Psoas muscle (tissue), 8 donors: ENCODE results near the gene DCC. TPM values are rescaled to one million over a fixed set of nuclear protein-coding genes. Genes with fewer than 3 reads are reported as not detected.

Experiments
- ATAC-seq, 4 donors: fragments of 200-7000 bp; cut with Tn5 transposase; one replicate each; pipeline ENCODE4 v1.9.1; 2020; ENCODE audit warnings: moderate library complexity in 3 of 4, mild to moderate bottlenecking in 2 of 4
- DNase-seq, 2 donors: peaks; one replicate each; pipeline ENCODE4 v3.0.0-alpha.2; 2020
- H3K27ac ChIP-seq: fragments of 200-600 bp; one replicate; pipeline ENCODE4 v1.8.0; 2022
- H3K27me3 ChIP-seq, 3 donors: fragments of 200-600 bp in 1 of 3; one replicate each; pipeline versions ENCODE4 v1.6.1 to v1.8.0; 2013 to 2022; ENCODE audit warnings: low read length in 2 of 3, mild to moderate bottlenecking in 2 of 3, moderate library complexity in 1 of 3; ENCODE audit not compliant: insufficient read depth in 3 of 3
- H3K36me3 ChIP-seq, 2 donors: fragments of 200-600 bp in 1 of 2; one replicate each; pipeline versions ENCODE4 v1.6.1 to v1.8.0; 2013 to 2022; ENCODE audit warnings: low read depth in 1 of 2, mild to moderate bottlenecking in 1 of 2, moderate library complexity in 1 of 2; ENCODE audit not compliant: insufficient read depth in 1 of 2
- H3K4me1 ChIP-seq: fragments of 200-600 bp; one replicate; pipeline ENCODE4 v1.8.0; 2022
- H3K4me3 ChIP-seq: fragments of 200-600 bp; one replicate; pipeline ENCODE4 v1.8.0; 2022; ENCODE audit warnings: mild to moderate bottlenecking
- H3K9me3 ChIP-seq: fragments of 200-600 bp; one replicate; pipeline ENCODE4 v1.8.0; 2022
- CTCF ChIP-seq: fragments of 200-600 bp; IDR thresholded peaks from one replicate; pipeline ENCODE4 v1.8.0; 2022; ENCODE audit warnings: antibody characterized with exemption
- WGBS, 3 donors: extraction: QIAGEN DNeasy Blood & Tissue Kit; methylation state at CpG; one replicate each; pipeline versions ENCODE4 v1.1.6 to v1.1.7; 2013; 5-methylcytosine and 5-hydroxymethylcytosine counted together
- intact Hi-C, 2 donors: fragments of 100-400 bp; cut with DNase I; formaldehyde crosslinking; loops; one replicate each; pipeline versions ENCODE4 v1.11.0 to v1.14.2; 2022
- polyA plus RNA-seq, 3 donors: library from polyadenylated mRNA; stranded (reverse); fragments of 200-250 nt; gene quantifications; one replicate each; pipeline ENCODE4 v1.2.3, GENCODE V29; 2013
- total RNA-seq, 4 donors: library from RNA; stranded (reverse); fragmentation: NEBNext Ultra II Directional in 2 of 4; extraction: Animal tissue kit (Norgen Biotek cat#: 25700) in 2 of 4; gene quantifications; one replicate each; pipeline versions ENCODE4 v1.2.1 to v1.2.4, GENCODE V29; 2021 to 2023
- donor health status: healthy with polysubstance abuse.
- donor health status: DM: no; HTN: no; CAD: no; lungs with moderate emphysema.
- donor health status: Bipolar disorder and iron deficiency.
- donor health status: healthy.
- donor health status: DM: yes; HTN: yes; CAD: no.
- donor health status: DM: no; HTN: no; CAD: no.
- donor health status: DM: no; HTN: no; CAD: no.
- donor health status: DM: yes; HTN: yes; CAD: no.

DCC gene
- total and polyA plus RNA-seq, 7 donors: 0.01 to 0.02 TPM; not detected in 5

GRCh38 chr18:52598921-52599320, 258.9 kb downstream of the DCC start:
- intact Hi-C loops: no loop called here
- no peak overlapping the region for H3K27ac ChIP-seq
- no peaks in the 10 kb centered on the region for H3K27me3 ChIP-seq
- no peak for TF ChIP-seq CTCF
- H3K36me3 ChIP-seq: no peaks in the 10 kb centered on the region
- H3K9me3 ChIP-seq: no peaks in the 10 kb centered on the region
- H3K4me1 ChIP-seq: no peaks in the 10 kb centered on the region
- WGBS, 3 donors: 41 to 53% (median 46%) methylated on average over 2 of the region's 2 CpGs
- no peak for DNase-seq
- H3K4me3 ChIP-seq: no peak overlapping the region
- no peak for ATAC-seq

- 81 to 87% (median 82%) methylated on average over 1 of the region's 1 CpG for WGBS, 3 donors
- no peak for DNase-seq
- no peaks in the 10 kb centered on the region for H3K9me3 ChIP-seq
- H3K4me3 ChIP-seq: no peak overlapping the region
- no peaks in the 10 kb centered on the region for H3K4me1 ChIP-seq
- H3K27ac ChIP-seq: no peak overlapping the region
- H3K36me3 ChIP-seq: no peaks in the 10 kb centered on the region
- ATAC-seq: no peak
- intact Hi-C loops: no loop called here
- no peaks in the 10 kb centered on the region for H3K27me3 ChIP-seq
- TF ChIP-seq CTCF: no peak
Observed at GRCh38 chr18:52602820-52603219, 262.8 kb downstream of the DCC start.

- ATAC-seq: no peak
- intact Hi-C loops: no loop called here
- no peaks in the 10 kb centered on the region for H3K36me3 ChIP-seq
- no peak for DNase-seq
- no peaks in the 10 kb centered on the region for H3K4me1 ChIP-seq
- H3K4me3 ChIP-seq: no peak overlapping the region
- TF ChIP-seq CTCF: no peak
- H3K27ac ChIP-seq: no peak overlapping the region
- no peaks in the 10 kb centered on the region for H3K27me3 ChIP-seq
- H3K9me3 ChIP-seq: no peaks in the 10 kb centered on the region
- WGBS, 3 donors: 78 to 84% (median 78%) methylated on average over 3 of the region's 3 CpGs
Observed at GRCh38 chr18:52605345-52605744, 265.3 kb downstream of the DCC start.

GRCh38 chr18:52607985-52608384, 268.0 kb downstream of the DCC start:
- H3K9me3 ChIP-seq: no peaks in the 10 kb centered on the region
- no peaks in the 10 kb centered on the region for H3K27me3 ChIP-seq
- no peaks in the 10 kb centered on the region for H3K4me1 ChIP-seq
- no peak overlapping the region for H3K4me3 ChIP-seq
- H3K36me3 ChIP-seq: no peaks in the 10 kb centered on the region
- DNase-seq: no peak
- 81 to 95% (median 86%) methylated on average over 2 of the region's 2 CpGs for WGBS, 3 donors
- TF ChIP-seq CTCF: no peak
- intact Hi-C loops: no loop called here
- no peak for ATAC-seq
- no peak overlapping the region for H3K27ac ChIP-seq

GRCh38 chr18:52610451-52611115, 270.6 kb downstream of the DCC start:
- Histone ChIP-seq H3K27ac (no peak overlapping the region), H3K9me3 (no peaks in the 10 kb centered on the region)
- no peak for TF ChIP-seq CTCF

More at GRCh38 chr18:52610451-52611115, 270.6 kb downstream of the DCC start:
- 66 to 76% (median 71%) methylated on average over 3 of the region's 3 CpGs for WGBS, 3 donors
- H3K4me3 ChIP-seq: no peak overlapping the region
- ATAC-seq: no peak
- no peak for DNase-seq
- H3K36me3 ChIP-seq: no peaks in the 10 kb centered on the region
- H3K4me1 ChIP-seq: no peaks in the 10 kb centered on the region
- no peaks in the 10 kb centered on the region for H3K27me3 ChIP-seq
- intact Hi-C loops: no loop called here
